Measurements from ENCODE around the gene FER1L5.

The FER1L5 gene

DNA sequence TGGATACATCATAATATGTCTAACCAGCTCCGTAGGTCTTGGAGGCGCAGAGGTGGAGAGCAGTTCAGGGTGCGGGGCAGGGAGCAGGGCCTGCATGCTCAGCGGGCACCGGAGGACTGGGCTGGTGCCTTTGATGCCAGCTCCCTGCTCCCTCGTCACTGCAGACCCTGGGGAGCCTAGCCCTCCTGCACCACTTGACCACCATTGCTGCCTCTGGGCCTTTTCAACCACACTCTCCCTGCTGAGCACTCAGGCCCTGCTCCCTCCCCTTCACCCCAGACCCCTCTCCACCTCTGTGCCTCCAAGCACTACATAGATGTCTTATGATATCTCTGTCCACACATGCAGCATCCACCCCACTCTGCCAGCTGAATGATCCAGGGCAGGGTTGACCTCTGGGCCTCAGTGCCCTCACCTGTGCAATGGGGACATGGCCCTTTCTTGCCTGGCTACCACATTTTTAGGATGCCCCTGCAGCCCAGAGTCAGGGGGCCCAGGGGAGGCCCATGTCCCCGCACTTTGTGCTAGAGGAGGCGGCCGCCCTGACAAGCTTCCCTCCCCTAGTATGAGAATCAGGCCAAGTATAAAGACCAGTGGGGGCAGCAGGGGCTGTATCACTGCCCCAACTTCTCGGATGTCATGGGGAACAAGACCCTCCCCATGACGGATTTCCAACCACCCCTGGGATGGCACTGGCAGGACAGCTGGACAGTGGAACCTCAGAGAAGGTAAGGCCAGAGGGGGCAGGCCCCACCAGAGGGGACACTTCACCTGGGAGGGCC, 46.3 kb downstream of the FER1L5 start:
- Mint-ChIP-seq H3K9me3 (no peaks in the 10 kb centered on the region), H3K27me3 (peaks cover 22% of the 10 kb centered on the region), H3K27ac (ENCODE audit: low read depth) (peak overlapping the region; percentile 19), H3K4me1 (no peaks in the 10 kb centered on the region), H3K36me3 (ENCODE audit: insufficient read depth) (peaks cover 1% of the 10 kb centered on the region), H3K4me3 (no peak overlapping the region)
- ATAC-seq (replicated peaks; ENCODE audit: extremely low read depth, poor library complexity, severe bottlenecking) = no peak
- DNase-seq (ENCODE audit: low spot score in 2 of 2) = no peak

DNA sequence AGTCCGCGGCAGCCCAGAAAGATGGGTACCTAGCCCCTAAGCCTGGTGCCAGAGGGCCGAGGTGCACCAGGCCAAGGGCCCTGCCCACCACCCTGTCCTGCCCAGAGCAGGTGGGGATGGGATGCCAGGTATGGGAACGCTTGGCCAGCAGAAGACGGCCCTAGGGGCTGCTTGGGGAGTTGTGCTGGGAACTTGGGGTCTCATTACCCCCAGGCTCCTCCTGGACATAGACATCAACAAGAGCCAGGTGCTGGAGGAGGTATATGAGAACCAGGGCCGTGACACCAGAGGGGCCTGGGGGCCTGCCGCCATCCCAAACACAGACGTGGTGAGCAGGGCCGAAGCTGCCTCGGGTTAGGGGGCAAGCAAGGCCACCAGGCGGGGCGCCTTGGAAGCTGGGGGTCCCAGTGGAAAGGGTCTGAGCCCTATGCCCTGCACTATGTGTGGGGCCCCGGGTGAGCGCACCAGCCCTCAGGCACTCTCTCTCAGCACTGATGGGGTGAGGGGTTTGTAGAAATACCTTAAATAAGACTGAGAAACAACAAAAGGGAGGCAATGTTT, 46.9 kb downstream of the FER1L5 start:
- Mint-ChIP-seq H3K27ac (ENCODE audit: low read depth) (no peak overlapping the region), H3K27me3 (peaks cover 15% of the 10 kb centered on the region), H3K4me3 (no peak overlapping the region), H3K4me1 (no peaks in the 10 kb centered on the region), H3K9me3 (no peaks in the 10 kb centered on the region), H3K36me3 (ENCODE audit: insufficient read depth) (peaks cover 1% of the 10 kb centered on the region)
- DNase-seq (ENCODE audit: low spot score in 2 of 2) (no peak), ATAC-seq (replicated peaks; ENCODE audit: extremely low read depth, poor library complexity, severe bottlenecking) (no peak)

DNA sequence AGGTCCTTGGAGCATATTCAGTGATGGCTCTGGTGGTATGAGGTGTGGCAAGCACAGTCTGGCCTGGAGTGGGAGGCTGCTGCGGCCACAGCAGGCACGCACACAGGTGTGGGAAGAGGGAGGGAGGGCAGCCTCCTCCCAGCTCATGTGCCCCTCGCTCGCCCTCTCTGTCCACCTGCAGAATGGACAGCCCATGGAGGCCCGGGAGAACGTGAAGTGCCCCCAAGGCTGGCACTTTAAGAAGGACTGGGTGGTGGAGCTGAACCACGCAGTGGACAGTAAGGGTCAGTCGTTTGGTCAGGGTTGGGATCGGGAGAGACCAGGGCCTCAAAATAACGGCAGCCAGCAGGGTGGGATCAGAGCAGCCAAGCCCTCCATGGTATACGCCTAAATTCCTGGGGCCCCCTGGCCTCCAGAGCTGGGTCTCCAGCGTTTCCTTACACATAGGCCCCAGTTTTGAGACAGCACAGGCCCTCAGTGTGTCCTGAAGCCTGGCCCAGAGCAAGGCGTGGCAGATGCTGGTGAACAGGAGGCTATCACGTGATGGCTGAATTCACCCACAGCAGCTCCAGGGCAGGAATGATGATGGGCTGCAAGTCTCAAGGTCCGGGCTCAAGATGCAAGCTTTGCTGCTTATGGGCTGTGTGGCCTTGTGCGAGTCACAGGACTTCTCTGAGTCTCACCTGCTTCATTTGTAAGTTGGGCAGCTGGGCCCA, 47.9 kb downstream of the FER1L5 start:
- Mint-ChIP-seq H3K36me3 (ENCODE audit: insufficient read depth) (peaks cover under 1% of the 10 kb centered on the region), H3K27ac (ENCODE audit: low read depth) (no peak overlapping the region), H3K27me3 (peaks cover 5% of the 10 kb centered on the region), H3K9me3 (no peaks in the 10 kb centered on the region), H3K4me1 (no peaks in the 10 kb centered on the region), H3K4me3 (no peak overlapping the region)
- ATAC-seq (replicated peaks; ENCODE audit: extremely low read depth, poor library complexity, severe bottlenecking) (no peak), DNase-seq (ENCODE audit: low spot score in 2 of 2) (no peak)

- no peaks in the 10 kb centered on the region for H3K4me1 Mint-ChIP-seq
- H3K9me3 Mint-ChIP-seq = no peaks in the 10 kb centered on the region
- ATAC-seq (replicated peaks; ENCODE audit: extremely low read depth, poor library complexity, severe bottlenecking) (no peak), DNase-seq (ENCODE audit: low spot score in 2 of 2) (no peak)
- no peaks in the 10 kb centered on the region for H3K36me3 Mint-ChIP-seq (ENCODE audit: insufficient read depth)
- H3K4me3 Mint-ChIP-seq = no peak overlapping the region
- H3K27ac Mint-ChIP-seq (ENCODE audit: low read depth) = no peak overlapping the region
- no peaks in the 10 kb centered on the region for H3K27me3 Mint-ChIP-seq
These were observed 48.6 kb downstream of the FER1L5 start for GRCh38 chr2:96691022-96691612.

DNA sequence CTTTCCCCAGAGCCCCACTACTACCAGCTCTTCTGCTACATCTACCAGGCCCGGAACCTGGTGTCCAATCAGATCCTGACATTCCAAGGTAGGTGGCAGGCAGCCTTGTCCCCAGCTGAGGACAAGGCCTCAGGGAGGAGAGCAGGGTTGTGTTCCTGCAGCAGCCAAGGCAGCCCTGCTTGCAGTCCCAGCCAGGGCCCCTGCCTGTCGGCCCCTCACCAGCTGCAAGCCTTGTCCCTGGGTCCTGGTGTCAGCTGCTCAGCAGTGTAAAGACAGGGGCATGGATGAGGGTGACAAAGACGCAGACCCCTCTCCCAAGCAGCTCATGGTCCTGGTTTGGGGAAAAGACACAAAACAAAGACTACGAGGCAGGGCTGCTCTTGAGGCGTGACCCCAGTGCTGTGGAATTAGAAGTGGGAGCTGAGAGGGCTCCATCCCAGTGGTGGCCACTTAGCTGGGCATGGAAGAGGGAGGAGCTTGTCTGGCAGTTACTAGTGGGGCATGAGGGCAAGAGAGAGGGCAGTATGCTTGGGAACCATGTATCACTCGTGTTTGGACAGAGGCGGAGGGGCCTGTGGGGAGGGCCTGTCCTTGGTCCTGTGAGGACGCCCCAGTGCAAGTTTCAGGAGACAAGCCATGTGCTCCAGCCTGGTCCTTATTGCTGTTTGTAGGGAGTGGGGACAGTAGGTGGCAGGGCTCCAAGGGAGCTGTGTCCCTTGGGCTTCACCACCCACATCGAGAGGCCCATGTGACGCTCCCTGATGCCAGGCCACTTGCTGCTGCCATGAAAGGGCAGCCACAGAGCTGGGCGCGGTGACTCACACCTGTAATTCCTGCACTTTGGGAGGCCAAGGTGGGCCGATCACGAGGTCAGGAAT, 49.8 kb downstream of the FER1L5 start:
- DNase-seq (ENCODE audit: low spot score in 2 of 2) = no peak
- Mint-ChIP-seq H3K9me3 (no peaks in the 10 kb centered on the region), H3K27me3 (no peaks in the 10 kb centered on the region)

DNA sequence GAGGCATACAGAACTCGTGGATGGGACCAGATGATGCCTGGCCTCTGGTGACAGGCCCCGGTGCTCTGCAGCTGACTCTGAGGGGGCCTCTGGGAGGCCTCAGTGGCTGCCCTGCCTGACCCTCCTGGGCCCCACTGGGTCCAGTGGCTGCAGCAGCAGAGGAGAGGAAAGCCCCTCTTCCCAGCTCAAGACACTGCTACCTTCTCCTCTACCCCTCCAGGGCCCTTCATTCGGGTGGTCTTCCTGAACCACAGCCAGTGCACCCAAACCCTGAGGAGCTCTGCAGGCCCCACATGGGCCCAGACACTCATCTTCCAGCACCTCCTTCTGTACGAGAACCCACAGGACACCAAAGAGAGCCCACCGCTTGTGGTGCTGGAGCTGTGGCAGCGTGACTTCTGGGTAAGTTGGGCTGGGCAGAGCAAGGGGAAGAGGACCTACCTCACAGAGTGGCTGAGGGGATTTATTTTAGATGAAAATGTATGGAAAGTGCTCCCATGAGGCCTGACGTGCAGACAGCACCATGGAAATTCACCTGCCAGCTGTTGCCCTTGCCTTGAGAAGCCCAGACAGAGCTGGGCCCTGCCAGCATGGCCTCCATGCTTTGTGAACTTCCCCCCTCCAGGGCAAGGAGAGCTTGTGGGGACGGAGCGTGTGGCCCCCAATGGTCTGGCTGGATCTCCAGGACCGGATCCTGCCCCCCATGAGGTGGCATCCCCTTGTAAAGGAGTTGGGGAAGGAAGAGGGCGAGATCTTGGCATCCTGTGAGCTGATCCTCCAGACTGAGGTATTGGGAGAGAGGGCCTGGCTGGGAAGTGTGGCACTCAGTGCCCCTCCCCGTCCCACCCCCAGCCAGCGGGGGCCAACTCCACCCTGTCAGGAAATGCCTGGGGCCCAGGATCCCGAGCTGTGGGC, 51.0 kb downstream of the FER1L5 start:
- no peak for DNase-seq (ENCODE audit: low spot score in 2 of 2)
- Mint-ChIP-seq H3K4me1 (no peaks in the 10 kb centered on the region), H3K4me3 (no peak overlapping the region), H3K27ac (ENCODE audit: low read depth) (peak overlapping the region; percentile 55), H3K36me3 (ENCODE audit: insufficient read depth) (no peaks in the 10 kb centered on the region), H3K27me3 (no peaks in the 10 kb centered on the region), H3K9me3 (no peaks in the 10 kb centered on the region)
- no peak for ATAC-seq (replicated peaks; ENCODE audit: extremely low read depth, poor library complexity, severe bottlenecking)

More for the DNA sequence above, 49.8 kb downstream of the FER1L5 start:
- H3K27ac Mint-ChIP-seq (ENCODE audit: low read depth) = no peak overlapping the region
- no peak for ATAC-seq (replicated peaks; ENCODE audit: extremely low read depth, poor library complexity, severe bottlenecking)
- no peaks in the 10 kb centered on the region for H3K4me1 Mint-ChIP-seq
- no peak overlapping the region for H3K4me3 Mint-ChIP-seq
- no peaks in the 10 kb centered on the region for H3K36me3 Mint-ChIP-seq (ENCODE audit: insufficient read depth)

GRCh38 chr2:96694279-96694678, 51.7 kb downstream of the FER1L5 start:
- ATAC-seq (replicated peaks; ENCODE audit: extremely low read depth, poor library complexity, severe bottlenecking) = no peak
- Mint-ChIP-seq H3K9me3 (no peaks in the 10 kb centered on the region), H3K27ac (ENCODE audit: low read depth) (no peak overlapping the region), H3K4me3 (no peak overlapping the region), H3K4me1 (peaks cover 3% of the 10 kb centered on the region), H3K36me3 (ENCODE audit: insufficient read depth) (no peaks in the 10 kb centered on the region), H3K27me3 (no peaks in the 10 kb centered on the region)
- DNase-seq (ENCODE audit: low spot score in 2 of 2) = no peak

DNA sequence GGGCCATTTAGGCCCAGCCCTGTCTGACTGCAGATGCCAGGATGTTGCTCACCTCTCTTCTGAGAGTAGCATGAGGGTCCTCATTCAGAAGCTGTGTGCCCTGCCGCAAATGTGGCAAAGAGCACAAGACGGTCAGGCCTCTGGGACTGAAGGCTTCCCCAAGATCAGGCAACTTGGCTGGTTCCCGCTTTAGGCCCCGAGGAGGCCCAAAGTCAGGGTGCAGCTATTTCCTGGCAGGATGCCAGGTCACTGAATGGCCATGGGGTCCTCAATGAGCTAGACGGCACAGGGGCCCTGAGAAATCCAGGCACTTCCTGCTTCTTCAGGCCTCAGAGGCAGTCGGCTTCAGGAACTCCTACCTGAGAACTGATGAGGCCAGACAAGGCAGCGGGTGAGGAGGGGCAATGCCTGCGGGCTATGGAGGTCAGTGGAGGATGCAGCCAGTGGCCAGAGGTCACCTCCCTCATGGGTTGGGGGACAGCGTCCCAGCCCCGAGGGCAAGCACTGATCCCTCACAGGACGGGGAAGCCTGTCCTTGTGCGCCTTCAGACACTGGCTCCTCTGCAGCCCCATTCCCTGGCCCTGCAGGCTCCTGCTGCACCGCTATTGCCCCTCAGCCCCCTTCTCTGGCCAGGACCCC, 52.4 kb downstream of the FER1L5 start:
- ATAC-seq (replicated peaks; ENCODE audit: extremely low read depth, poor library complexity, severe bottlenecking) = no peak
- DNase-seq (ENCODE audit: low spot score in 2 of 2) = no peak
- Mint-ChIP-seq H3K4me3 (no peak overlapping the region), H3K4me1 (peaks cover 9% of the 10 kb centered on the region), H3K36me3 (ENCODE audit: insufficient read depth) (no peaks in the 10 kb centered on the region), H3K9me3 (no peaks in the 10 kb centered on the region), H3K27me3 (no peaks in the 10 kb centered on the region), H3K27ac (ENCODE audit: low read depth) (no peak overlapping the region)

- no peaks in the 10 kb centered on the region for H3K36me3 Mint-ChIP-seq (ENCODE audit: insufficient read depth)
- no peak for ATAC-seq (replicated peaks; ENCODE audit: extremely low read depth, poor library complexity, severe bottlenecking)
- H3K27ac Mint-ChIP-seq (ENCODE audit: low read depth) = no peak overlapping the region
- no peak overlapping the region for H3K4me3 Mint-ChIP-seq
- no peaks in the 10 kb centered on the region for H3K27me3 Mint-ChIP-seq
- H3K4me1 Mint-ChIP-seq = peaks cover 10% of the 10 kb centered on the region
- H3K9me3 Mint-ChIP-seq = no peaks in the 10 kb centered on the region
- no peak for DNase-seq (ENCODE audit: low spot score in 2 of 2)
These were observed 53.0 kb downstream of the FER1L5 start for GRCh38 chr2:96695602-96696001.

- H3K9me3 Mint-ChIP-seq = no peaks in the 10 kb centered on the region
- no peaks in the 10 kb centered on the region for H3K27me3 Mint-ChIP-seq
- no peak for ATAC-seq (replicated peaks; ENCODE audit: extremely low read depth, poor library complexity, severe bottlenecking)
- no peak for DNase-seq (ENCODE audit: low spot score in 2 of 2)
- H3K36me3 Mint-ChIP-seq (ENCODE audit: insufficient read depth) = no peaks in the 10 kb centered on the region
- no peak overlapping the region for H3K4me3 Mint-ChIP-seq
- peaks cover 10% of the 10 kb centered on the region for H3K4me1 Mint-ChIP-seq
- H3K27ac Mint-ChIP-seq (ENCODE audit: low read depth) = no peak overlapping the region
These were observed 54.9 kb downstream of the FER1L5 start for GRCh38 chr2:96697476-96697875.

GRCh38 chr2:96698221-96698861, 55.8 kb downstream of the FER1L5 start:
- DNase-seq (ENCODE audit: low spot score in 2 of 2) (no peak), ATAC-seq (replicated peaks; ENCODE audit: extremely low read depth, poor library complexity, severe bottlenecking) (no peak)
- Mint-ChIP-seq H3K4me1 (peaks cover 10% of the 10 kb centered on the region), H3K27ac (ENCODE audit: low read depth) (no peak overlapping the region), H3K9me3 (no peaks in the 10 kb centered on the region), H3K27me3 (no peaks in the 10 kb centered on the region), H3K4me3 (no peak overlapping the region), H3K36me3 (ENCODE audit: insufficient read depth) (no peaks in the 10 kb centered on the region)
